ENCODE results near the gene MBTD1.

GRCh38 chr17:51234162-51234561 lies 25.7 kb downstream of the MBTD1 start:
- TF ChIP-seq, protein P1, sequence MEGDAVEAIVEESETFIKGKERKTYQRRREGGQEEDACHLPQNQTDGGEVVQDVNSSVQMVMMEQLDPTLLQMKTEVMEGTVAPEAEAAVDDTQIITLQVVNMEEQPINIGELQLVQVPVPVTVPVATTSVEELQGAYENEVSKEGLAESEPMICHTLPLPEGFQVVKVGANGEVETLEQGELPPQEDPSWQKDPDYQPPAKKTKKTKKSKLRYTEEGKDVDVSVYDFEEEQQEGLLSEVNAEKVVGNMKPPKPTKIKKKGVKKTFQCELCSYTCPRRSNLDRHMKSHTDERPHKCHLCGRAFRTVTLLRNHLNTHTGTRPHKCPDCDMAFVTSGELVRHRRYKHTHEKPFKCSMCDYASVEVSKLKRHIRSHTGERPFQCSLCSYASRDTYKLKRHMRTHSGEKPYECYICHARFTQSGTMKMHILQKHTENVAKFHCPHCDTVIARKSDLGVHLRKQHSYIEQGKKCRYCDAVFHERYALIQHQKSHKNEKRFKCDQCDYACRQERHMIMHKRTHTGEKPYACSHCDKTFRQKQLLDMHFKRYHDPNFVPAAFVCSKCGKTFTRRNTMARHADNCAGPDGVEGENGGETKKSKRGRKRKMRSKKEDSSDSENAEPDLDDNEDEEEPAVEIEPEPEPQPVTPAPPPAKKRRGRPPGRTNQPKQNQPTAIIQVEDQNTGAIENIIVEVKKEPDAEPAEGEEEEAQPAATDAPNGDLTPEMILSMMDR (IDR thresholded peaks at IDR 0.05): no peak
- TF ChIP-seq EP300 (IDR thresholded peaks at IDR 0.05): no peak
